OCI-LY7 (cell line): Measurements from ENCODE around the gene ZNF117.
"Not testable (repeated sequence)": the region's sequence is repeated elsewhere in the genome, so short reads cannot be mapped to it uniquely, and the experiment has no call there.

ENCODE experiments used
- CTCF ChIP-seq: fragments of 200-600 bp; sonication (generic); conservative IDR thresholded peaks from 2 replicates; pipeline ENCODE4 v1.5.1; 2014; ENCODE audit warnings: mild to moderate bottlenecking, antibody characterized with exemption, low read length, moderate library complexity, mixed read lengths
- EZH2phosphoT487 ChIP-seq: fragments of 200-600 bp; sonication (generic); IDR thresholded peaks from 2 replicates; pipeline ENCODE4 v1.6.1; 2018; ENCODE audit warnings: low read depth, borderline replicate concordance, mild to moderate bottlenecking, mixed run types, antibody characterized with exemption, low read length, moderate library complexity, mixed read lengths

- not testable (repeated sequence) for TF ChIP-seq EZH2phosphoT487, CTCF
These were observed 16.2 kb upstream of the ZNF117 start for GRCh38 chr7:65007036-65007435.
